GM10266 (cell line): ENCODE results near the gene MTHFD2L.
"Not testable (repeated sequence)": the region's sequence is repeated elsewhere in the genome, so short reads cannot be mapped to it uniquely, and the experiment has no call there.

Source experiments
- DNase-seq: peaks from one replicate; pipeline ENCODE4 v3.0.0; 2012; ENCODE audit errors: extremely low spot score
- CTCF ChIP-seq: IDR thresholded peaks from 2 replicates; pipeline ENCODE4 v1.5.1; 2012; ENCODE audit warnings: mild to moderate bottlenecking, low read depth; ENCODE audit not compliant: control insufficient read depth, insufficient read depth; ENCODE audit errors: missing control alignments

MTHFD2L gene

GRCh38 chr4:74121643-74122579 is 36.0 kb upstream of the MTHFD2L start:
- TF ChIP-seq CTCF: no peak
- DNase-seq: no peak

- no peak for DNase-seq
- TF ChIP-seq CTCF: no peak
Measured at GRCh38 chr4:74123065-74123728, 34.7 kb upstream of the MTHFD2L start.

- DNase-seq: no peak
- TF ChIP-seq CTCF: no peak
Measured at GRCh38 chr4:74125029-74125428, 32.9 kb upstream of the MTHFD2L start.

GRCh38 chr4:74127745-74128144 is 30.2 kb upstream of the MTHFD2L start:
- DNase-seq: no peak
- TF ChIP-seq CTCF: no peak

GRCh38 chr4:74130843-74131242 is 27.1 kb upstream of the MTHFD2L start:
- DNase-seq: not testable (repeated sequence)

- DNase-seq: not testable (repeated sequence)
Measured at GRCh38 chr4:74132188-74132587, 25.7 kb upstream of the MTHFD2L start.

- no peak for DNase-seq
- TF ChIP-seq CTCF: no peak
Measured at GRCh38 chr4:74132944-74133343, 25.0 kb upstream of the MTHFD2L start.

- DNase-seq: peak; percentile 23
- peak; percentile 78 for TF ChIP-seq CTCF
Measured at GRCh38 chr4:74133786-74134499, 24.0 kb upstream of the MTHFD2L start.
